Measurements from ENCODE around the gene CTNNA2. TPM values are rescaled to one million over a fixed set of nuclear protein-coding genes. Genes with fewer than 3 reads are reported as not detected.

CTNNA2 gene
- total RNA-seq, 4 donors from 2014 or later = 0.40 to 1.7 (median 1.5) TPM; not detected in 1

DNA sequence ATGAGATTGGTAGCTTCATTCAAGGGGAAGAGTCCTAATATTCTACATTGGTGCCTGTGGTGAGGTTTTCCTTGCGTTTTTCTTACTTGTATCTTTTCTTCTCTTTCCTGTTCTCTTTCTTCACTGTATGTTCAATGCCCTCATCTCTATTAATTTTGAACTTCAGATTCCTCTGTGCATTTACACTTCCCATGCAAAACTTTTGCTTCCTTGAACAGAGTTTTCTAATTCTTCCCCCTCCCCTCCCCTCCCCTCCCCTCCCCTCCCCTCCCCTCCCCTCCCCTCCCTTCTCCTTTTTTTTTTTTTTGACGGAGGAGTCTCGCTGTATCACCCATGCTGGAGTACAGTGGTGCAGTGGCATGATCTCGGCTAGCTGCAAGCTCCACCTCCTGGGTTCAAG lies 403.4 kb downstream of the CTNNA2 start:
- H3K27me3 ChIP-seq = no peaks in the 10 kb centered on the region
- 63 to 83% methylated on average over 1 to 4 of the region's 4 CpGs for WGBS, 2 donors (ENCODE audit: low coverage in 1 of 2)
- no peaks in the 10 kb centered on the region for H3K36me3 ChIP-seq
- H3K27ac ChIP-seq = no peak overlapping the region
- no peak for DNase-seq
- intact Hi-C loops (cut with DNase I; ENCODE audit: low total_unique reads) (no loop called here), in situ Hi-C loops (cut with MboI; ENCODE audit: low pct_ligation_motif_present in 1 of 4, low pct_unique_long_range_greater_than_20kb in 1 of 4, low sequenced_read_pairs in 3 of 4) (no loop called here)
- no peak overlapping the region for H3K4me3 ChIP-seq
- H3K4me1 ChIP-seq = no peaks in the 10 kb centered on the region
- no peaks in the 10 kb centered on the region for H3K9me3 ChIP-seq
- no peak for TF ChIP-seq CTCF (IDR thresholded peaks at IDR 0.05)
- no peak for TF ChIP-seq EP300 (IDR thresholded peaks at IDR 0.05; ENCODE audit: low read depth)
- no peak for TF ChIP-seq POLR2A (IDR thresholded peaks at IDR 0.05)
- no peak for TF ChIP-seq POLR2AphosphoS5 (IDR thresholded peaks at IDR 0.05)

DNA sequence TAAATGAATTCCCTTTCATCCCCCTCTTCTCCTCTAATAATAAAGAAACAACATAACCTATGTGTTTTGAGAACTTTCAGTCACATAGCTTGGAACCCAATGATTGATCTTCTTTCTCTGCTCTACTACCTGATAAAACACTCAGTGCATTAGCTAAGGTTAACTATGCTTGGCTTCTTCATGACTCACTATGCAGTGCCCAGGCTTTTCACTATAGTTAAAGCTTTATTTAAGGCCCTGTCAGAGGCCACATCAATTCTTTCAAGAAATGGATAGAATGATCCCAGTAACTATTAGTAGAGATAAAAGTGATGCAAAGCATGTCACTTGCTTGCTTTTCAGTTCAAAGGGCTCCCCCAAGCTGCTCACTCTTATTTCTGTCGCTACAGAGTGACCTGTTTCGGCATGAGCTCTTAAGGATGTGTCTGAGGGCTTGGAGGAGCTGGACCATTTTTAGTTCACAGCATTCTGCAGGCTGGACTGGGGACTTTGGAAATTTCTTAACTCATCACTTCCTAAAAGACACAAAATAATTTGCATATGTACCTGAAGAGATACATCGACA lies 407.7 kb downstream of the CTNNA2 start:
- Histone ChIP-seq H3K27ac (no peak overlapping the region), H3K4me3 (no peak overlapping the region), H3K9me3 (no peaks in the 10 kb centered on the region), H3K36me3 (no peaks in the 10 kb centered on the region), H3K4me1 (no peaks in the 10 kb centered on the region), H3K27me3 (no peaks in the 10 kb centered on the region)
- in situ Hi-C loops (cut with MboI; ENCODE audit: low pct_ligation_motif_present in 1 of 4, low pct_unique_long_range_greater_than_20kb in 1 of 4, low sequenced_read_pairs in 3 of 4) (no loop called here), intact Hi-C loops (cut with DNase I; ENCODE audit: low total_unique reads) (no loop called here)
- TF ChIP-seq POLR2A (IDR thresholded peaks at IDR 0.05) (no peak), CTCF (IDR thresholded peaks at IDR 0.05) (no peak), EP300 (IDR thresholded peaks at IDR 0.05; ENCODE audit: low read depth) (no peak)
- no peak for DNase-seq
- WGBS, 2 donors (ENCODE audit: low coverage in 1 of 2) = 17 to 76% methylated on average over 1 to 3 of the region's 3 CpGs

DNA sequence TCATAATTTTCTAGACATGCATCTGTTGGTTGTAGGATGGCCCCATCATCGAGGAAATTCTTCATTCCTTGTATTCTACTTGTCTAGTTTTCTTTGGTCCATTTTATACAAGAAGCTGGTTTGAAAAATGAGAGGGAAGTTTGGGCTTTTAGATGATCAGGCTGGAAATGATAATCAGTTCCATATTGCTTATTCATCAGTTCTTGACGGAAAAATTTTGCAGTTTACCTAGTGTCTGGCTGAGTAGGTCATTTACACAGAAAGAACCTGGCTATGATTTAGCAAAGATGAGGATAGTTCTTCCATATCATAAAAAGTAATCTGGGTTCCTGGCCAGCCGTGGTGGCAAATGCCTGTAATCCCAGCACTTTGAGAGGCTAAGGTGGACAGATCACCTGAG lies 416.8 kb downstream of the CTNNA2 start:
- no peak for TF ChIP-seq CTCF (IDR thresholded peaks at IDR 0.05)
- TF ChIP-seq EP300 (IDR thresholded peaks at IDR 0.05; ENCODE audit: low read depth) = no peak
- no peak for TF ChIP-seq POLR2AphosphoS5 (IDR thresholded peaks at IDR 0.05)
- no peak for TF ChIP-seq POLR2A (IDR thresholded peaks at IDR 0.05)
- no peaks in the 10 kb centered on the region for H3K4me1 ChIP-seq
- no peaks in the 10 kb centered on the region for H3K27me3 ChIP-seq
- in situ Hi-C loops (cut with MboI; ENCODE audit: low pct_ligation_motif_present in 1 of 4, low pct_unique_long_range_greater_than_20kb in 1 of 4, low sequenced_read_pairs in 3 of 4) = no loop called here
- no peaks in the 10 kb centered on the region for H3K9me3 ChIP-seq
- DNase-seq = no peak
- WGBS, 2 donors (ENCODE audit: low coverage in 1 of 2) = 54 to 69% methylated on average over 2 to 3 of the region's 3 CpGs
- H3K27ac ChIP-seq = no peak overlapping the region
- no peak overlapping the region for H3K4me3 ChIP-seq
- intact Hi-C loops (cut with DNase I; ENCODE audit: low total_unique reads) = no loop called here
- H3K36me3 ChIP-seq = no peaks in the 10 kb centered on the region

DNA sequence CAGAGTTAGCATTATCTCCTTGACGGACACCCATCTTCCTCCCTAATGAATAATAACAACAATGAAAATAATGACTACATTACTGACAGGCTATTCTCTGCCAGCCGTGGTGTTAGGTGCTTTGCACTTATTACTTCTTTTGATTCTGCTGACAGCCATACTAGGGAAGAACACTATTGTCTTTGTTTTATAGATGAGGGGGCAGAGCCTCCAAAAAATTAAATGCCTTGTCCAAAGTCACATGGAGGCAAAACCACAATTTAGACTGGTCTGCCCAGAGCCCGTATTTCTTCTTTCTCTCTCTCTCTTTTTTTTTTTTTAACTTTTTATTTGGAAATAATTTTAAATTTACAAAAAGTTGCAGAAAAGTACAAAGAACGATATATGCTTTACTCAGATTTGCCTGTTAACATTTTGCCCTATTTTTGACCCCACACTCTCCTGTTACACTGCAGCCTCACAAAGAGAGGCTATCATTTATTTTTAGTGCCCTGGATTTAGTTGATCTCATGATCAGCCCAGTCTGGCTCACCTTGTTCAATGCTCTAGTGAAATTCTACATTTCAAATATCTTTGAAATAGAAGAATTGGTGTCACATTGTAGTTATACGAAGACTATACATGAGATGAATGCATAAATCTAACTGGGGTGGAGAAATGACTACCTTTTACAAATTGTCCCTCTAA lies 422.3 kb downstream of the CTNNA2 start:
- in situ Hi-C loops (cut with MboI; ENCODE audit: low pct_ligation_motif_present in 1 of 4, low pct_unique_long_range_greater_than_20kb in 1 of 4, low sequenced_read_pairs in 3 of 4) = no loop called here
- no peaks in the 10 kb centered on the region for H3K27me3 ChIP-seq
- no peaks in the 10 kb centered on the region for H3K9me3 ChIP-seq
- H3K4me3 ChIP-seq = no peak overlapping the region
- TF ChIP-seq EP300 (IDR thresholded peaks at IDR 0.05; ENCODE audit: low read depth) = no peak
- TF ChIP-seq POLR2A (IDR thresholded peaks at IDR 0.05) = no peak
- TF ChIP-seq CTCF (IDR thresholded peaks at IDR 0.05) = no peak
- TF ChIP-seq POLR2AphosphoS5 (IDR thresholded peaks at IDR 0.05) = no peak
- H3K4me1 ChIP-seq = peaks cover 0 to 5% (median 0%) of the 10 kb centered on the region in 4 donors
- DNase-seq = no peak
- intact Hi-C loops (cut with DNase I; ENCODE audit: low total_unique reads) = no loop called here
- no peak overlapping the region for H3K27ac ChIP-seq
- 28 to 33% methylated on average over 4 to 5 of the region's 5 CpGs for WGBS, 2 donors (ENCODE audit: low coverage in 1 of 2)
- no peaks in the 10 kb centered on the region for H3K36me3 ChIP-seq

Data from transverse colon (tissue), 4 donors.